ENCODE data around the gene KCNA2. TPM values are rescaled to one million over a fixed set of nuclear protein-coding genes. Genes with fewer than 3 reads are reported as not detected.

The KCNA2 gene
- polyA plus RNA-seq, 1 of the 3 experiments (the other 2 are of a cell fraction), result not detected

DNA sequence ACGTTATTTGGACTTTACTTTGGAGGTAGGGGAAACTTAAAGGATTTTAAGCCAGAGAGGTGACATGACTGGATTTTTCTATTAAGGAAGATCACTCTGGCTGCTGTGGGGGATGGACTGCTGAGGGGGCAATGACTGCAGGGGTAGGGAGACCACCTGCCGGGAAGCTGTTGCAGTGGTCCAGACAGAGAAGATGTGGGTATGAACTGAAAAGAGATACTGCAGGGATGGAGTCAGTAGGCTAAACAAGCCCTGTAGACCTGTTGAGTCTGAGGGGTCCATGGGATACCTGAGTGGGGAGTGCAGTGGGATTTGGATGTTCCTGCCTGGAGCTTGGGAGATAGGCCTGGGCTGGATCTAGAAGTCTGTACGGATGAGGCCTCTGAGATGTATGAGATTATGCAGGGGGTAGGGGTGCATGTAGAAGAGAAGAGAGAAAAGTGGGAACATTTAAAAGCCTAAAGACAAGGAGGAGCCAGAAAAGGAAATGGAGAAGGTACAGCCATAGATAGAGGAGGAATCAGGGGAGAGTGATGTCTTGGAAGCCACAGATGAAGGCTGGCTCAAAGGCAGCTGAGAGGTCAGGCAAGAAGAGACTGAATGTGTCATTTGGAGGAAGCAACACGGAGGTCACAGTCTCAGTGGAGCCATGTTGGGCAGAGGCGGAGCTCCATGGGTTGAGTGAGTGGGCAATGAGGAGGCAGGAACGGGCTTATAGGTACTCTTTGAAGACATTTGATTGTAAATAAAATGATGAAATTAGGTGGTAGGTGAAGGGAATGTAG, 25.9 kb upstream of the KCNA2 start:
- no peaks in the 10 kb centered on the region for H3K9me3 ChIP-seq
- WGBS (ENCODE audit: low lambda C conversion rate), result 26% methylated on average over 6 of the region's 6 CpGs
- no peaks in the 10 kb centered on the region; a peak in 1 of 4 replicates for H3K4me1 ChIP-seq (ENCODE audit: control insufficient read depth in 1 of 2, insufficient read depth in 2 of 2, low read depth in 1 of 2, low read length in 1 of 2)
- H3K79me2 ChIP-seq (ENCODE audit: insufficient read depth), result no peaks in the 10 kb centered on the region
- POLR2A ChIA-PET, result no interaction called here
- no peaks in the 10 kb centered on the region for H3K9me2 ChIP-seq
- TF ChIP-seq RAD21 (IDR thresholded peaks at IDR 0.05; ENCODE audit: low read length), result no peak
- TF ChIP-seq EP300 (IDR thresholded peaks at IDR 0.05; ENCODE audit: borderline replicate concordance in 1 of 2, low read depth in 1 of 2, low read length in 1 of 2), result no peak
- TF ChIP-seq, protein P1, sequence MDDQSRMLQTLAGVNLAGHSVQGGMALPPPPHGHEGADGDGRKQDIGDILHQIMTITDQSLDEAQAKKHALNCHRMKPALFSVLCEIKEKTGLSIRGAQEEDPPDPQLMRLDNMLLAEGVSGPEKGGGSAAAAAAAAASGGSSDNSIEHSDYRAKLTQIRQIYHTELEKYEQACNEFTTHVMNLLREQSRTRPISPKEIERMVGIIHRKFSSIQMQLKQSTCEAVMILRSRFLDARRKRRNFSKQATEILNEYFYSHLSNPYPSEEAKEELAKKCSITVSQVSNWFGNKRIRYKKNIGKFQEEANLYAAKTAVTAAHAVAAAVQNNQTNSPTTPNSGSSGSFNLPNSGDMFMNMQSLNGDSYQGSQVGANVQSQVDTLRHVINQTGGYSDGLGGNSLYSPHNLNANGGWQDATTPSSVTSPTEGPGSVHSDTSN (IDR thresholded peaks at IDR 0.05), result no peak
- no peak for TF ChIP-seq MEF2A (IDR thresholded peaks at IDR 0.05; ENCODE audit: borderline replicate concordance, low read depth)
- TF ChIP-seq SMC3 (IDR thresholded peaks at IDR 0.05; ENCODE audit: low read depth, low read length), result no peak
- no peak for TF ChIP-seq RFX5 (IDR thresholded peaks at IDR 0.05; ENCODE audit: low read length)
- TF ChIP-seq, protein P2, sequence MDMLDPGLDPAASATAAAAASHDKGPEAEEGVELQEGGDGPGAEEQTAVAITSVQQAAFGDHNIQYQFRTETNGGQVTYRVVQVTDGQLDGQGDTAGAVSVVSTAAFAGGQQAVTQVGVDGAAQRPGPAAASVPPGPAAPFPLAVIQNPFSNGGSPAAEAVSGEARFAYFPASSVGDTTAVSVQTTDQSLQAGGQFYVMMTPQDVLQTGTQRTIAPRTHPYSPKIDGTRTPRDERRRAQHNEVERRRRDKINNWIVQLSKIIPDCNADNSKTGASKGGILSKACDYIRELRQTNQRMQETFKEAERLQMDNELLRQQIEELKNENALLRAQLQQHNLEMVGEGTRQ (IDR thresholded peaks at IDR 0.05; ENCODE audit: borderline replicate concordance, low read depth, low read length), result no peak
- no peak for TF ChIP-seq CHD2 (IDR thresholded peaks at IDR 0.05; ENCODE audit: low read length, partially characterized antibody)
- no peak for TF ChIP-seq RCOR1 (IDR thresholded peaks at IDR 0.05; ENCODE audit: low read length)
- TF ChIP-seq RXRA (IDR thresholded peaks at IDR 0.05; ENCODE audit: borderline replicate concordance, low read depth), result no peak
- TF ChIP-seq FOXM1 (IDR thresholded peaks at IDR 0.05; ENCODE audit: low read depth), result no peak
- no peak for TF ChIP-seq EZH2phosphoT487 (IDR thresholded peaks at IDR 0.05; ENCODE audit: borderline replicate concordance, low read depth)
- TF ChIP-seq POLR2AphosphoS5 (IDR thresholded peaks at IDR 0.05; ENCODE audit: low read depth, low read length), result no peak
- TF ChIP-seq JUND (IDR thresholded peaks at IDR 0.05), result no peak
- no peak for TF ChIP-seq FOXJ3 (CRISPR knock-in tag; IDR thresholded peaks at IDR 0.05)
- no peak for TF ChIP-seq ELF1 (IDR thresholded peaks at IDR 0.05)
- TF ChIP-seq, protein P3, sequence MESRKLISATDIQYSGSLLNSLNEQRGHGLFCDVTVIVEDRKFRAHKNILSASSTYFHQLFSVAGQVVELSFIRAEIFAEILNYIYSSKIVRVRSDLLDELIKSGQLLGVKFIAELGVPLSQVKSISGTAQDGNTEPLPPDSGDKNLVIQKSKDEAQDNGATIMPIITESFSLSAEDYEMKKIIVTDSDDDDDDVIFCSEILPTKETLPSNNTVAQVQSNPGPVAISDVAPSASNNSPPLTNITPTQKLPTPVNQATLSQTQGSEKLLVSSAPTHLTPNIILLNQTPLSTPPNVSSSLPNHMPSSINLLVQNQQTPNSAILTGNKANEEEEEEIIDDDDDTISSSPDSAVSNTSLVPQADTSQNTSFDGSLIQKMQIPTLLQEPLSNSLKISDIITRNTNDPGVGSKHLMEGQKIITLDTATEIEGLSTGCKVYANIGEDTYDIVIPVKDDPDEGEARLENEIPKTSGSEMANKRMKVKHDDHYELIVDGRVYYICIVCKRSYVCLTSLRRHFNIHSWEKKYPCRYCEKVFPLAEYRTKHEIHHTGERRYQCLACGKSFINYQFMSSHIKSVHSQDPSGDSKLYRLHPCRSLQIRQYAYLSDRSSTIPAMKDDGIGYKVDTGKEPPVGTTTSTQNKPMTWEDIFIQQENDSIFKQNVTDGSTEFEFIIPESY (IDR thresholded peaks at IDR 0.05; ENCODE audit: borderline replicate concordance, low read depth), result no peak
- TF ChIP-seq YY1 (IDR thresholded peaks at IDR 0.05; ENCODE audit: low read depth), result no peak
- H3K27me3 ChIP-seq (ENCODE audit: insufficient read depth), result peaks cover 7% of the 10 kb centered on the region; the same call in 1 of the 2 replicates
- CTCF ChIA-PET, result interaction anchor here (0.7 to 22.5 kb wide), 16 partner anchors 9 to 154 kb away, joined by 3 to 204 read pairs (median 6); no protein-coding TSS in a partner anchor
- H3K36me3 ChIP-seq (replicated peaks in 1 of 2; ENCODE audit: control insufficient read depth in 1 of 2, insufficient read depth in 2 of 2, low read length in 1 of 2), result no peaks in the 10 kb centered on the region
- no peaks in the 10 kb centered on the region for H4K20me1 ChIP-seq (ENCODE audit: insufficient read depth)
- DNase-seq, result no peak
- no peak overlapping the region for H3K4me3 ChIP-seq (ENCODE audit: low read depth in 2 of 2, low read length in 1 of 2)
- H2AFZ ChIP-seq (ENCODE audit: low read depth), result no peak overlapping the region
- no peak overlapping the region for H3K4me2 ChIP-seq
- H3F3A ChIP-seq (replicated peaks; ENCODE audit: insufficient read depth), result no peaks in the 10 kb centered on the region
- H3K9ac ChIP-seq, result no peak overlapping the region
- no peak overlapping the region for H3K27ac ChIP-seq (ENCODE audit: low read depth in 2 of 2, low read length in 1 of 2)

Measured in SK-N-SH (cell line).